ENCODE measurements around the gene YEATS2.

- TF ChIP-seq, protein P1, sequence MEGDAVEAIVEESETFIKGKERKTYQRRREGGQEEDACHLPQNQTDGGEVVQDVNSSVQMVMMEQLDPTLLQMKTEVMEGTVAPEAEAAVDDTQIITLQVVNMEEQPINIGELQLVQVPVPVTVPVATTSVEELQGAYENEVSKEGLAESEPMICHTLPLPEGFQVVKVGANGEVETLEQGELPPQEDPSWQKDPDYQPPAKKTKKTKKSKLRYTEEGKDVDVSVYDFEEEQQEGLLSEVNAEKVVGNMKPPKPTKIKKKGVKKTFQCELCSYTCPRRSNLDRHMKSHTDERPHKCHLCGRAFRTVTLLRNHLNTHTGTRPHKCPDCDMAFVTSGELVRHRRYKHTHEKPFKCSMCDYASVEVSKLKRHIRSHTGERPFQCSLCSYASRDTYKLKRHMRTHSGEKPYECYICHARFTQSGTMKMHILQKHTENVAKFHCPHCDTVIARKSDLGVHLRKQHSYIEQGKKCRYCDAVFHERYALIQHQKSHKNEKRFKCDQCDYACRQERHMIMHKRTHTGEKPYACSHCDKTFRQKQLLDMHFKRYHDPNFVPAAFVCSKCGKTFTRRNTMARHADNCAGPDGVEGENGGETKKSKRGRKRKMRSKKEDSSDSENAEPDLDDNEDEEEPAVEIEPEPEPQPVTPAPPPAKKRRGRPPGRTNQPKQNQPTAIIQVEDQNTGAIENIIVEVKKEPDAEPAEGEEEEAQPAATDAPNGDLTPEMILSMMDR (conservative IDR thresholded peaks at IDR 0.05; ENCODE audit: low read depth in 2 of 2) = no peak
- no peak for TF ChIP-seq POLR2AphosphoS5 (IDR thresholded peaks at IDR 0.05; ENCODE audit: low read depth)
- TF ChIP-seq ZNF114 (CRISPR knock-in tag; IDR thresholded peaks at IDR 0.05) = no peak
- TF ChIP-seq STAT1 (IDR thresholded peaks at IDR 0.05; ENCODE audit: unreplicated experiment) = no peak
- TF ChIP-seq EZH2 (IDR thresholded peaks at IDR 0.05; ENCODE audit: low read depth, unreplicated experiment) = no peak
- TF ChIP-seq CREB1 (CRISPR knock-in tag; IDR thresholded peaks at IDR 0.05; ENCODE audit: low read depth) = no peak
These were observed 47.0 kb upstream of the YEATS2 start for GRCh38 chr3:183650554-183650953.

Data from GM23338 (cell line).